Upper lobe of left lung (tissue), 4 donors: ENCODE results near the gene SVIL.

Experiments
- CTCF ChIP-seq, 6 experiments: fragments of 450-650 bp in 4 of 6; fragments of 200-600 bp in 2 of 6; sonication (generic) in 2 of 6; IDR thresholded peaks; one replicate each; pipeline ENCODE4 v1.5.1; 2016 to 2019; ENCODE audit warnings: antibody characterized with exemption in 6 of 6
- EP300 ChIP-seq, 4 donors: sonication (generic); formaldehyde crosslinking; IDR thresholded peaks; one replicate each; pipeline ENCODE4 v1.5.1; 2017; ENCODE audit warnings: antibody characterized with exemption in 4 of 4, control low read depth in 2 of 4
- POLR2A ChIP-seq, 4 donors: fragments of 450-650 bp; IDR thresholded peaks; one replicate each; pipeline ENCODE4 v1.5.1; 2016 to 2017; ENCODE audit warnings: antibody characterized with exemption in 4 of 4, mild to moderate bottlenecking in 2 of 4
- POLR2AphosphoS5 ChIP-seq, 2 donors: sonication (generic); formaldehyde crosslinking; IDR thresholded peaks; one replicate each; pipeline ENCODE4 v1.5.1; 2017; ENCODE audit warnings: antibody characterized with exemption in 2 of 2

DNA sequence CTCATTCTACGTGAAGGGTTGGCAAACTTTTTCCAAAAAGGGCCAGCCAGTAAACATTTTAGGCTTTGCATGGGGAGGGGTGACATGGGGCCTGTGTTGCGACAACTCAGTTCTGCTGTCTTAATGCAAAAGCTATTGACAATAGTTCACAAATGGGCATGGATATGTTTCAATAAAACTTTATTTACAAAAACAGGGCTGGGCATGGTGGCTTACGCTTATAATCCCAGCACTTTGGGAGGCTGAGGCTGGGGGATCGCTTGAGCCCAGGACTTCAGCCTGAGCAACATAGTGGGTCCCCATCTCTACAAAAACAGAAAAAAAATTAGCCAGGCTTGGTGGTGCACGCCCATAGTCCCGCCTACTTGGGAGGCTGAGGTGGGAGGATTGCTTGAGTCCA is 141.1 kb downstream of the SVIL start:
- TF ChIP-seq POLR2A (IDR thresholded peaks at IDR 0.05) (no peak), CTCF (IDR thresholded peaks at IDR 0.05) (no peak), EP300 (IDR thresholded peaks at IDR 0.05) (no peak), POLR2AphosphoS5 (IDR thresholded peaks at IDR 0.05) (no peak)
